Muscle layer of duodenum (tissue), 2 donors: ENCODE measurements around the gene HOXC5.
"Not testable (repeated sequence)": the region's sequence is repeated elsewhere in the genome, so short reads cannot be mapped to it uniquely, and the experiment has no call there.

Source experiments
- H3K27ac ChIP-seq: one replicate; pipeline ENCODE4 v1.7.0; 2013; ENCODE audit warnings: mild to moderate bottlenecking, low read length
- H3K27me3 ChIP-seq: one replicate; pipeline ENCODE4 v1.7.0; 2013; ENCODE audit warnings: low read depth, mild to moderate bottlenecking, control low read depth, low read length
- H3K36me3 ChIP-seq, 2 donors: one replicate each; pipeline ENCODE4 v1.7.0; 2013; ENCODE audit warnings: low read length in 2 of 2, control low read depth in 1 of 2, mild to moderate bottlenecking in 1 of 2; ENCODE audit not compliant: insufficient read depth in 2 of 2, control insufficient read depth in 1 of 2
- H3K4me1 ChIP-seq, 2 donors: one replicate each; pipeline ENCODE4 v1.7.0; 2013; ENCODE audit warnings: low read length in 2 of 2, mild to moderate bottlenecking in 2 of 2, control low read depth in 1 of 2, moderate library complexity in 1 of 2; ENCODE audit not compliant: insufficient read depth in 2 of 2, control insufficient read depth in 1 of 2
- H3K4me3 ChIP-seq, 2 donors: one replicate each; pipeline ENCODE4 v1.7.0; 2013; ENCODE audit warnings: low read length in 2 of 2, low read depth in 1 of 2, mild to moderate bottlenecking in 1 of 2
- H3K9me3 ChIP-seq, 2 donors: one replicate each; pipeline ENCODE4 v1.7.0; 2013; ENCODE audit warnings: low read length in 2 of 2, control low read depth in 1 of 2, mild to moderate bottlenecking in 1 of 2; ENCODE audit not compliant: control insufficient read depth in 1 of 2
- donor health status: healthy.

The HOXC5 gene

GRCh38 chr12:54040148-54040494 lies 7.3 kb downstream of the HOXC5 start:
- Histone ChIP-seq H3K4me3 (no peak overlapping the region), H3K9me3 (no peaks in the 10 kb centered on the region), H3K27ac (peak overlapping the region; percentile 5), H3K4me1 (peaks cover 0 to 3% of the 10 kb centered on the region in 2 donors), H3K36me3 (no peaks in the 10 kb centered on the region), H3K27me3 (peaks cover 25% of the 10 kb centered on the region)

- no peaks in the 10 kb centered on the region for H3K9me3 ChIP-seq
- H3K27ac ChIP-seq: no peak overlapping the region
- peaks cover 0 to 3% of the 10 kb centered on the region in 2 donors for H3K4me1 ChIP-seq
- H3K4me3 ChIP-seq: no peak overlapping the region
- H3K36me3 ChIP-seq: no peaks in the 10 kb centered on the region
- peaks cover 20% of the 10 kb centered on the region for H3K27me3 ChIP-seq
Observed at GRCh38 chr12:54040648-54041047, 7.8 kb downstream of the HOXC5 start.

- Histone ChIP-seq H3K4me3 (no peak overlapping the region), H3K27ac (no peak overlapping the region), H3K36me3 (no peaks in the 10 kb centered on the region), H3K4me1 (peaks cover 0 to 3% of the 10 kb centered on the region in 2 donors), H3K27me3 (peaks cover 20% of the 10 kb centered on the region), H3K9me3 (no peaks in the 10 kb centered on the region)
Observed at GRCh38 chr12:54041097-54041690, 8.3 kb downstream of the HOXC5 start.

- H3K27me3 ChIP-seq: peaks cover 25% of the 10 kb centered on the region
- H3K4me1 ChIP-seq, H3K9me3 ChIP-seq, H3K27ac ChIP-seq, H3K36me3 ChIP-seq, H3K4me3 ChIP-seq: not testable (repeated sequence)
Observed at GRCh38 chr12:54042033-54042432, 9.2 kb downstream of the HOXC5 start.

GRCh38 chr12:54042970-54043853 lies 10.4 kb downstream of the HOXC5 start:
- Histone ChIP-seq H3K27ac (no peak overlapping the region), H3K36me3 (no peaks in the 10 kb centered on the region), H3K9me3 (no peaks in the 10 kb centered on the region), H3K4me1 (peaks cover 0 to 3% of the 10 kb centered on the region in 2 donors), H3K27me3 (peaks cover 29% of the 10 kb centered on the region), H3K4me3 (no peak overlapping the region)

- H3K27me3 ChIP-seq: peaks cover 18% of the 10 kb centered on the region
Observed at GRCh38 chr12:54044425-54045103, 11.7 kb downstream of the HOXC5 start.

GRCh38 chr12:54045401-54045800 lies 12.6 kb downstream of the HOXC5 start:
- Histone ChIP-seq H3K36me3 (no peaks in the 10 kb centered on the region), H3K4me1 (no peaks in the 10 kb centered on the region), H3K27me3 (peaks cover 10% of the 10 kb centered on the region), H3K9me3 (no peaks in the 10 kb centered on the region), H3K4me3 (no peak overlapping the region), H3K27ac (no peak overlapping the region)

More at GRCh38 chr12:54044425-54045103, 11.7 kb downstream of the HOXC5 start:
- Histone ChIP-seq H3K9me3 (no peaks in the 10 kb centered on the region), H3K4me3 (no peak overlapping the region), H3K27ac (no peak overlapping the region), H3K4me1 (no peaks in the 10 kb centered on the region), H3K36me3 (no peaks in the 10 kb centered on the region)

GRCh38 chr12:54045868-54046521 lies 13.1 kb downstream of the HOXC5 start:
- Histone ChIP-seq H3K4me1 (no peaks in the 10 kb centered on the region), H3K27ac (no peak overlapping the region), H3K4me3 (no peak overlapping the region), H3K9me3 (no peaks in the 10 kb centered on the region), H3K36me3 (no peaks in the 10 kb centered on the region), H3K27me3 (peaks cover 9% of the 10 kb centered on the region)

GRCh38 chr12:54046809-54047159 lies 13.9 kb downstream of the HOXC5 start:
- peaks cover 0 to under 1% of the 10 kb centered on the region in 2 donors for H3K4me1 ChIP-seq
- no peak overlapping the region for H3K27ac ChIP-seq
- H3K36me3 ChIP-seq: no peaks in the 10 kb centered on the region
- no peaks in the 10 kb centered on the region for H3K9me3 ChIP-seq
- no peak overlapping the region for H3K4me3 ChIP-seq
- H3K27me3 ChIP-seq: peaks cover 9% of the 10 kb centered on the region

GRCh38 chr12:54047160-54047963 lies 14.5 kb downstream of the HOXC5 start:
- H3K4me3 ChIP-seq: no peak overlapping the region

More at GRCh38 chr12:54047160-54047963, 14.5 kb downstream of the HOXC5 start:
- Histone ChIP-seq H3K4me1 (peaks cover 0 to 5% of the 10 kb centered on the region in 2 donors), H3K27ac (no peak overlapping the region), H3K27me3 (peaks cover 9% of the 10 kb centered on the region), H3K9me3 (no peaks in the 10 kb centered on the region), H3K36me3 (no peaks in the 10 kb centered on the region)
